Parathyroid adenoma (tissue), 2 donors: ENCODE results near the gene C1QBP.

Experiments
- H2AFZ ChIP-seq: fragments of 300-600 bp; sonication (generic); one replicate; pipeline ENCODE4 v1.7.0; 2017; ENCODE audit warnings: antibody characterized with exemption, mild to moderate bottlenecking
- H3K27ac ChIP-seq: fragments of 300-600 bp; sonication (generic); one replicate; pipeline ENCODE4 v1.7.0; 2017
- H3K27me3 ChIP-seq: fragments of 300-600 bp; sonication (generic); one replicate; pipeline ENCODE4 v1.7.0; 2017; ENCODE audit warnings: low read length; ENCODE audit not compliant: control insufficient read depth, insufficient read depth
- H3K36me3 ChIP-seq: fragments of 300-600 bp; sonication (generic); one replicate; pipeline ENCODE4 v1.7.0; 2017; ENCODE audit warnings: low read length; ENCODE audit not compliant: control insufficient read depth, insufficient read depth
- H3K4me1 ChIP-seq: fragments of 300-600 bp; sonication (generic); one replicate; pipeline ENCODE4 v1.7.0; 2017; ENCODE audit warnings: control low read depth
- H3K4me2 ChIP-seq: fragments of 300-600 bp; sonication (generic); one replicate; pipeline ENCODE4 v1.7.0; 2017; ENCODE audit warnings: low read length
- H3K4me3 ChIP-seq: fragments of 300-600 bp; sonication (generic); one replicate; pipeline ENCODE4 v1.7.0; 2017; ENCODE audit warnings: low read depth, low read length
- H3K79me2 ChIP-seq: fragments of 300-600 bp; sonication (generic); one replicate; pipeline ENCODE4 v1.7.0; 2017; ENCODE audit warnings: control low read depth
- H3K9ac ChIP-seq: fragments of 300-600 bp; sonication (generic); one replicate; pipeline ENCODE4 v1.7.0; 2017; ENCODE audit warnings: mild to moderate bottlenecking
- H3K9me3 ChIP-seq: fragments of 300-600 bp; sonication (generic); one replicate; pipeline ENCODE4 v1.7.0; 2017; ENCODE audit warnings: low read length; ENCODE audit not compliant: control insufficient read depth
- CTCF ChIP-seq: fragments of 300-600 bp; sonication (generic); IDR thresholded peaks from one replicate; pipeline ENCODE4 v1.7.0; 2017; ENCODE audit warnings: antibody characterized with exemption, mild to moderate bottlenecking
- donor health status: primary hyperparathyroidism.

C1QBP gene, protein sequence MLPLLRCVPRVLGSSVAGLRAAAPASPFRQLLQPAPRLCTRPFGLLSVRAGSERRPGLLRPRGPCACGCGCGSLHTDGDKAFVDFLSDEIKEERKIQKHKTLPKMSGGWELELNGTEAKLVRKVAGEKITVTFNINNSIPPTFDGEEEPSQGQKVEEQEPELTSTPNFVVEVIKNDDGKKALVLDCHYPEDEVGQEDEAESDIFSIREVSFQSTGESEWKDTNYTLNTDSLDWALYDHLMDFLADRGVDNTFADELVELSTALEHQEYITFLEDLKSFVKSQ

GRCh38 chr17:5438716-5439445 is at the start of gene C1QBP:
Gene C1QBP, minus strand, starts transcription at chr17:5439155. Its CDS starts 82 bp downstream, at chr17:5439073.
- Histone ChIP-seq H3K9me3 (no peaks in the 10 kb centered on the region), H3K9ac (peak within 1 kb of the TSS; percentile 49), H3K4me2 (peak within 1 kb of the TSS; percentile 80), H3K4me3 (peak within 1 kb of the TSS; percentile 73), H2AFZ (peak within 1 kb of the TSS; percentile 87), H3K27me3 (no peaks in the 10 kb centered on the region), H3K36me3 (no peaks in the 10 kb centered on the region), H3K79me2 (peaks cover 6% of the 10 kb centered on the region), H3K27ac (peak within 1 kb of the TSS; percentile 62), H3K4me1 (peaks cover 5% of the 10 kb centered on the region)
- peak; percentile 99 for TF ChIP-seq CTCF

DNA sequence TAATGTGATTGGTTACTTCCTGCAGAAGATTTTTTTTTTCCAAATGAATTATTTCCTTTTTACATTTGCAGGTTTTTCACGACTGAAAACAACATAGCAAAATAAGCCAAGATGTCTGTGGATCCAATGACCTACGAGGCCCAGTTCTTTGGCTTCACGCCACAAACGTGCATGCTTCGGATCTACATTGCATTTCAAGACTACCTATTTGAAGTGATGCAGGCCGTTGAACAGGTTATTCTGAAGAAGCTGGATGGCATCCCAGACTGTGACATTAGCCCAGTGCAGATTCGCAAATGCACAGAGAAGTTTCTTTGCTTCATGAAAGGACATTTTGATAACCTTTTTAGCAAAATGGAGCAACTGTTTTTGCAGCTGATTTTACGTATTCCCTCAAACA is 49.8 kb upstream of the C1QBP start:
- Histone ChIP-seq H3K27me3 (no peaks in the 10 kb centered on the region), H3K9ac (no peak overlapping the region), H3K4me2 (no peak overlapping the region), H2AFZ (no peak overlapping the region), H3K27ac (no peak overlapping the region), H3K79me2 (peaks cover 4% of the 10 kb centered on the region), H3K4me3 (no peak overlapping the region), H3K36me3 (no peaks in the 10 kb centered on the region), H3K9me3 (no peaks in the 10 kb centered on the region), H3K4me1 (peaks cover 4% of the 10 kb centered on the region)
- no peak for TF ChIP-seq CTCF

- H3K27ac ChIP-seq = peak within 1 kb of the TSS; percentile 98
- peaks cover 4% of the 10 kb centered on the region for H3K4me1 ChIP-seq
- H3K9me3 ChIP-seq = no peaks in the 10 kb centered on the region
- peaks cover 4% of the 10 kb centered on the region for H3K79me2 ChIP-seq
- H3K4me2 ChIP-seq = peak within 1 kb of the TSS; percentile 100
- H3K27me3 ChIP-seq = no peaks in the 10 kb centered on the region
- no peaks in the 10 kb centered on the region for H3K36me3 ChIP-seq
- H2AFZ ChIP-seq = peak within 1 kb of the TSS; percentile 92
- H3K4me3 ChIP-seq = peak within 1 kb of the TSS; percentile 97
- H3K9ac ChIP-seq = peak within 1 kb of the TSS; percentile 71
- no peak for TF ChIP-seq CTCF
These were observed 47.5 kb upstream of the C1QBP start, which contains the start of gene MIS12 for GRCh38 chr17:5486206-5487124. Gene MIS12, plus strand, starts transcription at chr17:5486566. Its CDS starts 2,297 bp downstream, at chr17:5488863.

- H3K9ac ChIP-seq = peak within 1 kb of the TSS; percentile 71
- TF ChIP-seq CTCF = no peak
- H3K4me2 ChIP-seq = peak within 1 kb of the TSS; percentile 100
- H2AFZ ChIP-seq = peak within 1 kb of the TSS; percentile 92
- H3K27me3 ChIP-seq = no peaks in the 10 kb centered on the region
- H3K4me3 ChIP-seq = peak within 1 kb of the TSS; percentile 97
- no peaks in the 10 kb centered on the region for H3K9me3 ChIP-seq
- H3K36me3 ChIP-seq = no peaks in the 10 kb centered on the region
- H3K4me1 ChIP-seq = peaks cover 4% of the 10 kb centered on the region
- peaks cover 4% of the 10 kb centered on the region for H3K79me2 ChIP-seq
- peak within 1 kb of the TSS; percentile 98 for H3K27ac ChIP-seq
These were observed 46.6 kb upstream of the C1QBP start, which contains the start of gene DERL2 for GRCh38 chr17:5485270-5486205. Gene DERL2, minus strand, starts transcription at chr17:5486178. Its CDS starts 17 bp downstream, at chr17:5486161.
